Measurements from ENCODE around the gene ACBD4.

The ACBD4 gene

DNA sequence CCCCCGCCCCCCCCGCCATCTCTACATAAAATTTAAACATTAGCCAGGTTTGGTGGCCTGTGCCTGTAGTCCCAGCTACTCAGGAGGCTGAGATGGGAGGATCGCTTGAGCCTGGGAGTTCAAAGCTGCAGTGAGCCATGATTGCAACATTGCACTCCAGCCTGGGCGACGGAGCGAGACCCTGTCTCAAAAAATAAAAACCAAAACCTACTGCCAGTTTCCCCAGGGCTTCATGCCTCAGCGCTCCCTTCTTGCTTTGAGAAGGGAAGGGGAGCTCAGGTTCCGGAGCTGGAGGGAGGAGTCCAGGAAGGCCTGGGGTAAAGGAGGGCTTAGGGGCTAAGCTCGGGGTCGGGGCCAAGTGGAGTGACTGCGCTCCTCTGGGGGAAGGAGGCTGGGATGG lies 23.6 kb upstream of the ACBD4 start:
- peaks cover 0 to 3% of the 10 kb centered on the region in 2 donors for H3K4me1 ChIP-seq (ENCODE audit: control insufficient read depth in 2 of 2, insufficient read depth in 2 of 2, low read length in 2 of 2)
- H3K9ac ChIP-seq (ENCODE audit: low read depth in 1 of 2, low read length in 2 of 2), result no peak overlapping the region
- no peaks in the 10 kb centered on the region for H3K27me3 ChIP-seq (ENCODE audit: control insufficient read depth in 2 of 2, insufficient read depth in 2 of 2, low read length in 2 of 2)
- H3K36me3 ChIP-seq (ENCODE audit: control insufficient read depth in 2 of 2, insufficient read depth in 2 of 2, low read length in 2 of 2), result peaks cover 22 to 47% of the 10 kb centered on the region in 2 donors
- H3K27ac ChIP-seq (ENCODE audit: low read depth in 2 of 2, low read length in 2 of 2), result no peak overlapping the region
- no peak overlapping the region for H3K4me3 ChIP-seq (ENCODE audit: low read length in 2 of 2)
- H3K9me3 ChIP-seq (ENCODE audit: control insufficient read depth in 2 of 2, low read length in 2 of 2), result no peaks in the 10 kb centered on the region

DNA sequence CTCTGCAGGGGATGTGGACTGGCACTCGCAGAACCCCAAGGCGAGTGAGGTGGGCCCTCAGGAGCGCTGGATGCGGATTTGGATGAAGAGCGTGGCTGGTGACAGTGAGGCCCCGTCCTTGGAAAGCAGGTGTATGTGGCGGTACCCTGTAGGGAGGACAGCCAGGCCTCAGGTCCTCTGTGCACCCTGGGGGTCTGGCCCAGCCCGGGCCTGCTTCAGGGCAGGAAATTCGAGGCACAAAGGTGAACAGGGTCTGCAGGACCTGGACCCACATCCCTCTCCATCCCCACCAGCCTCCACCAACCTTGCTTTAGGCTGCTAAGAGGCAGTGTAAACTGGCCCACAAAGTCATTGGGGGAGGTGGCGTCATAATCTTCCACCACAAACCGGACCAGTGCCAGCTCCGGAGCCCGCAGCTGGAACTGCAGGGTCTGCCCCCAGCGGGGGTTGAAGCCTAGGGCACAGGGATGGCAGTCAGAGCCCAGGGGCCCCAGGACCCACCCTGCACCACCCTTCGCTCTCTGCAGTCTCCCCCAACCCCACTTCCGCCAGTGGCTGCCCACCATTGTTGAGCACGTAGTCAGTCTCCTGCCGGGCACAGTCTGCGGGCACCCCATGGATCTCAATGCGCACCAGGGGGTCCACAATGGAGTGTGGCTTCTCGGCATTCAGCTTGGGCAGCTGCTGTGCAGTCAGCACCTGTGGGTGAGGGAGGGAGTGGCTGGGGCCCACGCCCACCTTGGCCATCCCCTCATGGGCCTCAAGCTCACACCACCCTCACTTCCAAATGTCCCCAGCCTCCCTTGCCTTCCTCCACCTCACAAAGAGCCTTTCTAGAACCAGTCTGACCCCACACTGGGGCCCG lies 22.7 kb upstream of the ACBD4 start:
- Histone ChIP-seq H3K27me3 (ENCODE audit: control insufficient read depth in 2 of 2, insufficient read depth in 2 of 2, low read length in 2 of 2) (no peaks in the 10 kb centered on the region), H3K9me3 (ENCODE audit: control insufficient read depth in 2 of 2, low read length in 2 of 2) (no peaks in the 10 kb centered on the region), H3K9ac (ENCODE audit: low read depth in 1 of 2, low read length in 2 of 2) (no peak overlapping the region), H3K4me3 (ENCODE audit: low read length in 2 of 2) (no peak overlapping the region), H3K4me1 (ENCODE audit: control insufficient read depth in 2 of 2, insufficient read depth in 2 of 2, low read length in 2 of 2) (peaks cover 0 to 3% of the 10 kb centered on the region in 2 donors), H3K27ac (ENCODE audit: low read depth in 2 of 2, low read length in 2 of 2) (no peak overlapping the region), H3K36me3 (ENCODE audit: control insufficient read depth in 2 of 2, insufficient read depth in 2 of 2, low read length in 2 of 2) (peaks cover 21 to 44% of the 10 kb centered on the region in 2 donors)

DNA sequence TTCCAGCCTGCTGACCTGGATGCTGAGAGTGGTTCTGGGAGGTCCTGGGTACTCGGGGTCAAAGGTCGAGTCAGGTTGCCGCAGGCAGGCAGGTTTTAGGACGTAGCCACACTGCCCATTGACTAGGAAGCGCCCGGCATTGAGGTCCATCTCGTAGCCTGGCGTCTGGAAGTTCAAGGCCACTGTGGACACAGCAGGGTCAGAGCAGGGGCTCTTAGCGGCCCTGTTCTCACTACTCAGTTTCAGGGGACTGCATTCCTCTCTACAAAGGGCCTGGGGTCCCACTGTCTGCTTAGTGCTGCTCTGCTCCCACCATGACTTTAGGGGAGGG lies 22.1 kb upstream of the ACBD4 start:
- Histone ChIP-seq H3K36me3 (ENCODE audit: control insufficient read depth in 2 of 2, insufficient read depth in 2 of 2, low read length in 2 of 2) (peaks cover 27 to 42% of the 10 kb centered on the region in 2 donors), H3K4me3 (ENCODE audit: low read length in 2 of 2) (no peak overlapping the region), H3K27ac (ENCODE audit: low read depth in 2 of 2, low read length in 2 of 2) (no peak overlapping the region), H3K4me1 (ENCODE audit: control insufficient read depth in 2 of 2, insufficient read depth in 2 of 2, low read length in 2 of 2) (peaks cover 0 to 3% of the 10 kb centered on the region in 2 donors), H3K9me3 (ENCODE audit: control insufficient read depth in 2 of 2, low read length in 2 of 2) (no peaks in the 10 kb centered on the region), H3K9ac (ENCODE audit: low read depth in 1 of 2, low read length in 2 of 2) (no peak overlapping the region), H3K27me3 (ENCODE audit: control insufficient read depth in 2 of 2, insufficient read depth in 2 of 2, low read length in 2 of 2) (no peaks in the 10 kb centered on the region)

DNA sequence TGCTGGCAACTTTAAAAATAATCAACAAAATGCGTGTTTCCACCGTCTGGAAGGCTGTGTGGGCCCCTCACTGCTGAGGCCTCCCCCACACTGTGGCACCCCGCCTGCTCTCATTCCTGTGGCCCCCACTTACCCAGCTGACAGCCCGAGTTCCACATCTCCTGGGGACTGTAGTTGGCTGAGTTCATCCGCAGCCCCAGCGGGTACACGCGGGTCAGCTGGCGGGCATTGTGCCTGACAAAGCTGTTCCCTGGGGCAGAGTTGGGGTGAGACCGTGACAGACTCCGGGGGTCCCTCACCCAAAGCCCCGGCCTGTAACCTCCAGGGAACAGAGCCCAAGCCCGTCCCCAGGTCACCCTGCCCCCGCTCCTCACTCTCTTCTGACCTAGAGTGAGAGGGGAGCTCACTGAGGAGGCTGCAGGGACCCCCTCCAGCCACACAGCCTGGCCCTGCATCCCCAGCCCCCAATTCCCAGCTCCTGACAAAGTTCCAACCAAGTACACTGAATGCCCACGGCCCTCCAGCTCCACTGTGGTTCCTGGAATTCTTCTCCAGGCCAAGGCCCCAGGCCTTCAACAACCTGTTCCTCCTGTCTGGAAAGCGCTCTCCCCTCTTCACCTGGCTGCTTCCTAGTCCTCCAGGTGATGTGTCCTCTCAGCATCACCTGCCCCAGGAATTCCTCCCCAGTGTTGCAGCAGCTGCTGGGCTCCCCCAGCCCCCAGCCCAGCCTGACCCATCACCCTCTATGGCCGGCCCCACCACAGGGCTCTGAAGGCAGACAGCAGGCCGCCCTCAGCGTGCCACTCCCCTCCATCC lies 21.2 kb upstream of the ACBD4 start:
- no peak overlapping the region for H3K4me3 ChIP-seq (ENCODE audit: low read length in 2 of 2)
- no peak overlapping the region for H3K9ac ChIP-seq (ENCODE audit: low read depth in 1 of 2, low read length in 2 of 2)
- H3K4me1 ChIP-seq (ENCODE audit: control insufficient read depth in 2 of 2, insufficient read depth in 2 of 2, low read length in 2 of 2), result peaks cover 0 to 3% of the 10 kb centered on the region in 2 donors
- H3K27me3 ChIP-seq (ENCODE audit: control insufficient read depth in 2 of 2, insufficient read depth in 2 of 2, low read length in 2 of 2), result no peaks in the 10 kb centered on the region
- H3K9me3 ChIP-seq (ENCODE audit: control insufficient read depth in 2 of 2, low read length in 2 of 2), result no peaks in the 10 kb centered on the region
- H3K36me3 ChIP-seq (ENCODE audit: control insufficient read depth in 2 of 2, insufficient read depth in 2 of 2, low read length in 2 of 2), result peaks cover 33 to 41% of the 10 kb centered on the region in 2 donors
- no peak overlapping the region for H3K27ac ChIP-seq (ENCODE audit: low read depth in 2 of 2, low read length in 2 of 2)

DNA sequence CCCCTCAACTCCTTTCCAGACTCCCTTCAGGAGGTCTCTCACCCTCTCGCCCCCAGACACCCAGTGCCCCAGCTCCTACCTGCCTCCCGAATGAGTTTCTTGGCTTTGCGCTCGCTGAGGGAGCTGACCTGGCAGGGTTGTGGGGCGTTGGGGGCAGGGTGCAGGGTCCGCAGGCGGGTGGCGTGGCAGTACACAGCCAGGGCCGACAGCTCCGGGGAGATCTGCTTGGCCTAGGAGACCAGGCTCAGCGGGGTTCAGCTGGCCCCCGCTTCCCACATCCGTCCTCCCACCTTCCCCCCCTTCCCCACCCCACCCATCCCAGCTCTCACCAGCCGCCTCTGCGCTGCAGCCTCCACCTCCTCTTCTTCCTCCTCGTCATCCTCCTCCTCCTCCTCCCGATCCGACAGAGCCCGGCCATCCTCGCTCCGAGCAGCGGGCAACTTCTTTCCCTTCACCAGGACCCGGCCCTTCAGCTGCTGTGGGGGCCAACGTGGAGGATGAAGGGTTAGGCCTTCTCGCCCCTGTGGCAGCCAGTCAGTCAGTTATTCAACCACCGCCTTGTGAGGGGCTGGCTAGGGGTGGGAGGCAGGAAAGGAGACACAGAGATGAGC lies 20.4 kb upstream of the ACBD4 start:
- no peak overlapping the region for H3K27ac ChIP-seq (ENCODE audit: low read depth in 2 of 2, low read length in 2 of 2)
- peaks cover 39 to 46% of the 10 kb centered on the region in 2 donors for H3K36me3 ChIP-seq (ENCODE audit: control insufficient read depth in 2 of 2, insufficient read depth in 2 of 2, low read length in 2 of 2)
- H3K4me3 ChIP-seq (ENCODE audit: low read length in 2 of 2), result no peak overlapping the region

DNA sequence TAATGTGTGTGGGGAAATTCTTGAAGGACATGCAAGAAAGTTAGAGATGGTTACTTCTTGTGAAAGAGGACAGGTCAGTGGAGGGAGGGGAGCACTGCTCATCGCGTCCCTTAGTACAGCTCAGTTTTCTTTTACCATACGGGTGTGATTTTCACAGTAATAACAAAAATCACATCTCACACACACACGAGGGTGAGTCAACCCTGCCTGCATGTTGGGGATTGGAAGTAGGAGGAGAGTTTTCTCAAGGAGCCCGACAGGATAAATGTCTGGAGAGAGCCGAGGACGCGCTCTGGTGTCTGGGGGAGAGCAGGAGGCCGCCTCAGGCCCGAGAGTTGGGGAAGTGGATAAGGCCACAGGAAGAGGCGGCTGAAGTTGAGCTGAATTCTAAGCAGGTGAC lies 19.6 kb upstream of the ACBD4 start:
- H3K9ac ChIP-seq (ENCODE audit: low read depth in 1 of 2, low read length in 2 of 2), result no peak overlapping the region
- H3K4me3 ChIP-seq (ENCODE audit: low read length in 2 of 2), result no peak overlapping the region
- no peak overlapping the region for H3K27ac ChIP-seq (ENCODE audit: low read depth in 2 of 2, low read length in 2 of 2)
- no peaks in the 10 kb centered on the region for H3K27me3 ChIP-seq (ENCODE audit: control insufficient read depth in 2 of 2, insufficient read depth in 2 of 2, low read length in 2 of 2)
- peaks cover 40 to 46% of the 10 kb centered on the region in 2 donors for H3K36me3 ChIP-seq (ENCODE audit: control insufficient read depth in 2 of 2, insufficient read depth in 2 of 2, low read length in 2 of 2)
- H3K9me3 ChIP-seq (ENCODE audit: control insufficient read depth in 2 of 2, low read length in 2 of 2), result no peaks in the 10 kb centered on the region
- H3K4me1 ChIP-seq (ENCODE audit: control insufficient read depth in 2 of 2, insufficient read depth in 2 of 2, low read length in 2 of 2), result peaks cover 0 to 3% of the 10 kb centered on the region in 2 donors

More for the DNA sequence above, 20.4 kb upstream of the ACBD4 start:
- Histone ChIP-seq H3K9ac (ENCODE audit: low read depth in 1 of 2, low read length in 2 of 2) (no peak overlapping the region), H3K4me1 (ENCODE audit: control insufficient read depth in 2 of 2, insufficient read depth in 2 of 2, low read length in 2 of 2) (peaks cover 0 to 3% of the 10 kb centered on the region in 2 donors), H3K27me3 (ENCODE audit: control insufficient read depth in 2 of 2, insufficient read depth in 2 of 2, low read length in 2 of 2) (no peaks in the 10 kb centered on the region), H3K9me3 (ENCODE audit: control insufficient read depth in 2 of 2, low read length in 2 of 2) (no peaks in the 10 kb centered on the region)

DNA sequence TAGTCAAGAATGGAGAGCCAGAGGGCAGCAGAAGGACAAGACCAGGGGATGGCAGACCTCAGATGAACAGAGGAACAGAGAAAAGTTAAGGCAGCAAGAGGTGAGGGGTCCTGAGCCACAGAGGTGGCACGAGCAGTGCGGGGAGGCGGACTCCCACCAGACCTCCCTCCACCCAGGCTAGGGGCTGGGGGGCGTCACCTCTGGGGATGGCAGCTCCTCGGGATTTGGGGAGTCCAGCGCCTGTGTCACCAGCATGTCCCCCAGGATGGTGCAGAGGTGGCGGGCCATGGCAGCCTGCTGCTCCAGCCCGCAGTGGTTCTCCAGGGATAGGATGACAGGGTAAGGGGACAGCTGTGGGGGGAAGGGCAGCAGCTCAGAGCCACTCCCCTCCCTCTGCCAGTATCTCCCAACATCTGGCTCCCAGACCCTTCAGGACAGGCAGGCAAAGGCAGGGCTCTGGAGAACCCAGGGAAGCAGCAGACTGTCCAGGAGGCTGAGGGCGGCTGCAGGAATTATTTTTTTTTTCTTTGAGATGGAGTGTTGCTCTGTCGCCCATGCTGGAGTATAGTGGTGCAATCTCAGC lies 19.0 kb upstream of the ACBD4 start:
- Histone ChIP-seq H3K9ac (ENCODE audit: low read depth in 1 of 2, low read length in 2 of 2) (no peak overlapping the region), H3K4me3 (ENCODE audit: low read length in 2 of 2) (no peak overlapping the region), H3K9me3 (ENCODE audit: control insufficient read depth in 2 of 2, low read length in 2 of 2) (no peaks in the 10 kb centered on the region), H3K36me3 (ENCODE audit: control insufficient read depth in 2 of 2, insufficient read depth in 2 of 2, low read length in 2 of 2) (peaks cover 40 to 46% of the 10 kb centered on the region in 2 donors), H3K4me1 (ENCODE audit: control insufficient read depth in 2 of 2, insufficient read depth in 2 of 2, low read length in 2 of 2) (no peaks in the 10 kb centered on the region), H3K27me3 (ENCODE audit: control insufficient read depth in 2 of 2, insufficient read depth in 2 of 2, low read length in 2 of 2) (no peaks in the 10 kb centered on the region), H3K27ac (ENCODE audit: low read depth in 2 of 2, low read length in 2 of 2) (no peak overlapping the region)

DNA sequence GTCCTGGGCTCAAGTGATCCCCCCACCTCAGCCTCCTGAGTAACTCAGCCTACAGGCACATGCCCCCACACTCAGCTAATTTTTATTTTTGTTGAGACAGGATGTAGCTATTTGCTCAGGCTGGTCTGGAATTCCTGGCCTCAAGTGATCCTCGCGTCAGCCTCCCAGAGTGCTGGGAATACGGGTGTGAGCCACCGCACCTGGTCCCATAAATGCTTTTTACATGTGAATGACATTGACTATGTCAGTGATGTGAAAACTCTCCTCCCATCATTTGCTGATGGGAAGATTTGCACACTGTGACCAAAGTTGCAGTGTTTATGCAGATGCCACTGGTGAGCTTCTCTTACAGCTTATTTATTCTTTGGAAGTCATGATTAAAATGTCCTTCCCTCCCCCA lies 18.2 kb upstream of the ACBD4 start:
- peaks cover under 1 to 5% of the 10 kb centered on the region in 2 donors for H3K4me1 ChIP-seq (ENCODE audit: control insufficient read depth in 2 of 2, insufficient read depth in 2 of 2, low read length in 2 of 2)
- peaks cover 40 to 46% of the 10 kb centered on the region in 2 donors for H3K36me3 ChIP-seq (ENCODE audit: control insufficient read depth in 2 of 2, insufficient read depth in 2 of 2, low read length in 2 of 2)
- no peak overlapping the region for H3K9ac ChIP-seq (ENCODE audit: low read depth in 1 of 2, low read length in 2 of 2)
- H3K27ac ChIP-seq (ENCODE audit: low read depth in 2 of 2, low read length in 2 of 2), result no peak overlapping the region
- H3K9me3 ChIP-seq (ENCODE audit: control insufficient read depth in 2 of 2, low read length in 2 of 2), result no peaks in the 10 kb centered on the region
- H3K27me3 ChIP-seq (ENCODE audit: control insufficient read depth in 2 of 2, insufficient read depth in 2 of 2, low read length in 2 of 2), result no peaks in the 10 kb centered on the region
- H3K4me3 ChIP-seq (ENCODE audit: low read length in 2 of 2), result no peak overlapping the region

DNA sequence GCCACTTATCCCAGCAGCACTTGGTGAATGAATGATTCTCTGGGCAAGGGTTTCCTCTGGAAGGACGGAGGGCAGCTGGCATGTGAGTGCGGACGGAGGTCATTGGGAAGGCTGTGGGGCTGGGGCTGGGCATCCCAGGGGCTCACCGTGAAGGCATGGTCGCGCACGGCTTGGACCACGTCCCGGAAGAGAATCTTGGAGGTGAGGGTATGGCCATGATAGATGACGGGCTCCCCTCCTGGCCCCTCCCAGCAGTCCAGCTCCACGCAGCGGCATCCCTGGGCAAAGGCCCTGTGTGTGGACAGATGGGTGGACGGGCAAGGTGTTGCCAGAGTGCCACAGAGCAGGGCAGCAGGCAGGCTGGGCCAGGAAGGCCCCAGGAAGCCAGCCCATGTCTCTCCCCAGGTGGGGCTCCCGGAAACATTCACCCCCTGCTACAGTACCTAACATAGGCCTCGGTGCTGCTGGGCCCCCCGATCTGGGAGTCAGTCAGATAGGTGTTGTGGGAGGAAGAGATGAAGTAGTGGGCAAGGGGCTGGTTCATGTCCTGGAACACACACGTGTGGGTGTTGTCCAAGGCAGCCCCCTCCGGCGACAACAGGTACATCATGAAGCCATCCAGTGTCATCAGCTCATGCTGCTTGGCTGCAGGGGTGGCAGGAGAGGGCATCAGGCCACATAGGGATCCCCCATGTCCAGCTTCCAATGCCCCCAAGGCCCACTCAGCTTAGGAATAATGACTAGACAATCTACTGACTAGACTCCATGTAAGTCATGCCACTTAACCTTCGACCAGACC lies 17.4 kb upstream of the ACBD4 start:
- no peak overlapping the region for H3K27ac ChIP-seq (ENCODE audit: low read depth in 2 of 2, low read length in 2 of 2)
- H3K9me3 ChIP-seq (ENCODE audit: control insufficient read depth in 2 of 2, low read length in 2 of 2), result no peaks in the 10 kb centered on the region
- H3K4me1 ChIP-seq (ENCODE audit: control insufficient read depth in 2 of 2, insufficient read depth in 2 of 2, low read length in 2 of 2), result peaks cover 7 to 12% of the 10 kb centered on the region in 2 donors
- H3K4me3 ChIP-seq (ENCODE audit: low read length in 2 of 2), result no peak overlapping the region
- no peak overlapping the region for H3K9ac ChIP-seq (ENCODE audit: low read depth in 1 of 2, low read length in 2 of 2)
- H3K27me3 ChIP-seq (ENCODE audit: control insufficient read depth in 2 of 2, insufficient read depth in 2 of 2, low read length in 2 of 2), result no peaks in the 10 kb centered on the region
- H3K36me3 ChIP-seq (ENCODE audit: control insufficient read depth in 2 of 2, insufficient read depth in 2 of 2, low read length in 2 of 2), result peaks cover 35 to 41% of the 10 kb centered on the region in 2 donors

Data from mucosa of rectum (tissue), 2 donors.